Body of pancreas (tissue), 4 donors: ENCODE data around the gene VSTM4.

Experiments
- CTCF ChIP-seq, 7 experiments: fragments of 450-650 bp in 4 of 7; fragments of 200-600 bp in 3 of 7; sonication (generic) in 3 of 7; IDR thresholded peaks; one replicate each; pipeline ENCODE4 v1.5.1; 2016 to 2019; ENCODE audit warnings: antibody characterized with exemption in 7 of 7
- POLR2A ChIP-seq, 3 donors: fragments of 450-650 bp; IDR thresholded peaks; one replicate each; pipeline ENCODE4 v1.6.1; 2016; ENCODE audit warnings: antibody characterized with exemption in 3 of 3, mild to moderate bottlenecking in 2 of 3

DNA sequence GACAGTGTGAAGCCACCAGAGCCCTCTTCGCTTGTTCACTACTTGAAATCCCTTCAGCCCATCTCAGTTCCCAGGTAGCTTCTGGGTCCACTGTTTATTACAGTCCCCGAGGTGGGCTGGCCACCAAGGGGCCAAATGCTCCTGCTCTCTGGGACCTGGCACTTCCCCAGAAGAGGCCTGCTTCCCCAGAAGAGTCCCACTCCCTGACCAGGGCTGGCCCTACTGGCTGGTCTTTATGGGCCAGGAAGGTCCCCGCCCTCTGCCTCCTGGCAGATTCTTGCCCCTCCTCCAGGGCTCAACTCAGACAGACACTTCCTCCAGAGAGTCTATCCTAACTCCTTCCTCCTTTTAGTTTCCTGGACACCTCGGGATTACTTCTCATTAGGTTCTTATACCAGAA lies 105.0 kb downstream of the VSTM4 start:
- TF ChIP-seq CTCF (IDR thresholded peaks at IDR 0.05), result no peak
- no peak for TF ChIP-seq POLR2A (IDR thresholded peaks at IDR 0.05)
